HT1080 (cell line): ENCODE measurements around the gene TRPM3. TPM values are rescaled to one million over a fixed set of nuclear protein-coding genes. Genes with fewer than 3 reads are reported as not detected.

ENCODE experiments used
- DNase-seq: peaks from one replicate; pipeline ENCODE4 v3.0.0-alpha.2; 2015; ENCODE audit warnings: low read depth
- polyA plus RNA-seq, 2 experiments: library from polyadenylated mRNA; depleted of rRNA; stranded (reverse); fragments of >200 nt; gene quantifications; 2 replicates each; pipeline ENCODE4 v1.2.3, GENCODE V29; 2015
- total RNA-seq: library from RNA; depleted of rRNA; stranded (reverse); fragments of >200 nt; shearing (Covaris generic); gene quantifications from 2 replicates; pipeline ENCODE4 v1.2.3, GENCODE V29; 2014; rRNA removed

The TRPM3 gene
- total RNA-seq, result 0.27 TPM in 1 of 2 replicates, not detected in the other
- 0.24 TPM in 1 of 2 replicates, not detected in the other for polyA plus RNA-seq (2015; cell fraction: cytosol; rRNA removed)
- polyA plus RNA-seq (2015; cell fraction: nucleus; rRNA removed), result 0.17 TPM in 1 of 2 replicates, not detected in the other

- no peak for DNase-seq
Observed at GRCh38 chr9:71121275-71122021, at the start of gene TRPM3. TSS of gene TRPM3 (minus strand) at chr9:71121621. CDS start at chr9:71121354, 267 bp downstream.

DNA sequence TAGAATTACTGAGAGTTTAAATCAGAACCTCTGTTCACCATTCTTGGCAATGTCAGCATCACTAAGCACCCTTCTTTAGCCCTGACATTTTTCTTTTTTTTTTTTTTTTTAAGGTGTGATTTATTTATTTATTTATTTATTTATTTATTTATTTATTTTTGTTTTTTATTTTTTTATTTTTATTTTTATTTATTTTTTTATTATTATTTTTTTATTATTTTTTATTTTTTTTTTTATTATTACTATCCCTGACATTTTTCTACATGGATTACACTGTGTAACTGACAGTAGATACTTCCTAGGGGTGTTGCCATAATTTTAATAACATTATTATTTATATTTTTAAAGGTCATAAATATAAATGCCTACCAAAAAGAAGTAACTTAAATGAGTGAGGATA, 47.0 kb upstream of the TRPM3 start:
- DNase-seq, result no peak

- DNase-seq, result no peak
Observed at GRCh38 chr9:71162126-71162525, 40.7 kb upstream of the TRPM3 start.

DNA sequence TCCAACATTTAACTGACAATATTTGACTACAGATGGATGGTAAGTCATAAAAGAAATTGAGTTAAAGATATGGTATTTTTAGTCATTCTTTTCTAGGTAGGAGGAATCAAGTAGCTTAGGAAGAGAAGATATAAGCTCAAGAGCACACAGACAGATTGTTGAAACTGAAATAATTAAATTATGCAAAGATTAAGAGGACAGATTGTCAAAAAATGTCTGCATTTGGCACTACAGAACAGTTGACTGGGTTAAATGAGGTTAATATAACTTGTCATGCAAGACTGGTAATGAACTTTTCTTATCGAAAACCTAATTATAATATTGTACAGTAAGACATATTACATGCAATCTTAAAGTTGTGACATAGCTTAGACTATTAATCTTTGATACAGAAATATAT, 36.3 kb upstream of the TRPM3 start:
- no peak for DNase-seq

DNA sequence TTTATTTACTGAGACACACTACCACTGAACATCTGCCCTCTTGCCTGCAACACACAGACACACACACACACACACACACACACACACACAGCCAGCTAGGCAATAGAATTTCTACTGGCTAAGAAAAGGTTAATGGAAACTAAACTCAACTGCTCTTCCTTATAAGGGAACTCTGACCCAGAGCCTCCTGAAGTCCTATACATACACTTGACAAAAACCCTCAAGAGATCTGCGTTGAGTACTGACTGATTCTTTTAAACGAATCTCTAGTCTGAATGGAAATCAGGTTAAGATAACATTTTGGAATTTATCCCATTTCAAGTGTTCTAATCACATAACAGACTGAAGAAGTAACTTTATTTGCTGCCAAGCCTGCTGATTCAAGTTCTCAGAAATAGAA, 25.9 kb upstream of the TRPM3 start:
- no peak for DNase-seq

DNA sequence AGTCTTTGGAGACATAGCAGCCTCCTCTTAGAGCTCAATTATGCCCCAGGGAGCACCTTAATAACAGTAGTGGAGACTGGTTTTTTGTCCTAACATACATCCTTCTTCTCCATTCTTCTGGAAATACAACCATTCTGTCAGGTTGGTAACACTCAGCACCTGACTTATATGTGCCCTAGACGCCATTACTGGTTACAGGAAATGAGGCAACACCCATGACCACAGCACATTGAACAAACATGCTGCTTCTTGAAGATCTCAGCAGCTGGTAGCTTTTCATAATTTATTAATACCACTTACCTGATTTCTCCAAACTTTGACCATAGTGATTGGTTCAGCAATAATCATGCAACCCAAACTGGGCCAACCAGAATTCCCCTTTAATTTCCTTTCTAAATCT, 25.1 kb upstream of the TRPM3 start:
- no peak for DNase-seq

GRCh38 chr9:71145179-71145578, 23.8 kb upstream of the TRPM3 start:
- peak; percentile 5 for DNase-seq

DNA sequence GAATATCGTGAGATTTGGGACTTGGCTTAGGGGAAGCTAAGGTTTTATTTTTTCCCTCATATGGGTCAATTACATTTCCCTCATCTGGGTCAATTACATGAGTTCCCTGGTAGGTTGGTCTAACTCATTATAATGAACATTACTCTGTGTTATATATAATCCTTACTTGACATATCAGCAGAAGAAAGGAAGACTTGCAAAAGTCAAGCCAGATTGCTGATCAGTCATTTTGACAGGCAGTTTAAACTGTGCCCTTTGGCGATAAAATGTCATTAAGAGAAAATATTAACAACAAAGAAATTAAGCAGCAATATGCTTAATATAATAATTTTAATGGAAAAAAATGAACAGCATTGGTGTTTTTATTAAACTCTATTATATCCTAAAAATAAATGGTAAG, 23.1 kb upstream of the TRPM3 start:
- DNase-seq, result no peak

DNA sequence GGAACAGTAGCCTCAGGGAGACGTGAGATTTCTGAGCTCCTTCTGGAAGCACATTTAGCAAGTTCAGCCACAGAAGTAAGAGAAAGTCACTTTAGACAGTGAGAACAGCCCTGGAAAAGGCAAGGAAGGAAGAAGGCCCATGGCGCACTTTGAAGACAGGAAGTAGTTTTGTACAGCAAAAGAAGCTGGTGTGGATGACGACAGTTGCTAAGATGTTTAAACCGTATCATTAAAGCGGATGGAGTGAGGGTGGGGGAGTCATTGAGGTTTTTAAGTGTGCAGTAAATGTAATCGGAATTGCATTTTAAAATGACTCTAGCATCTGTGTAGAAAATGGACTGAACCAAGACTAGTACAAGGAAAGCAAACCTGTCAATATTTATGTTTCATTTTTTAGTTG, 15.3 kb upstream of the TRPM3 start:
- DNase-seq, result no peak

- no peak for DNase-seq
Observed at GRCh38 chr9:71131145-71131544, 9.7 kb upstream of the TRPM3 start.

DNA sequence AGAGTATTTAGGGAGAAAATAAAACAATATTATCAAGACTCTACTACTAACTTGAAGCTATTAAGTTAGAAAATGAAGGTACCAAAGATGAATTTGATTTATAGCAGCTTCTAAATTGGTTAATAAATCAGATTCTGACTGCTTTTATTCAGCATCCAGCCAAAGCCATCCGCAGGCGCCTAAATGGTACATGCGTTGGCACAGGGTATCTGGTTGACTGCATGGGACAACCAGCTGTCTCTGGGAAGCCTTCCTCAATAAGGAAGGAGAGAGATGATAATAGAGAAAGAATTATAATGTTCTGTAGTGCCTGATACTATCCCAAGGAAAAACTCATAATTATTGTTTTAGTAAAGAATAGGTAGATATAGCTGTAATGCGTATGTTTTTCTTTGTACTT, 9.1 kb upstream of the TRPM3 start:
- no peak for DNase-seq

DNA sequence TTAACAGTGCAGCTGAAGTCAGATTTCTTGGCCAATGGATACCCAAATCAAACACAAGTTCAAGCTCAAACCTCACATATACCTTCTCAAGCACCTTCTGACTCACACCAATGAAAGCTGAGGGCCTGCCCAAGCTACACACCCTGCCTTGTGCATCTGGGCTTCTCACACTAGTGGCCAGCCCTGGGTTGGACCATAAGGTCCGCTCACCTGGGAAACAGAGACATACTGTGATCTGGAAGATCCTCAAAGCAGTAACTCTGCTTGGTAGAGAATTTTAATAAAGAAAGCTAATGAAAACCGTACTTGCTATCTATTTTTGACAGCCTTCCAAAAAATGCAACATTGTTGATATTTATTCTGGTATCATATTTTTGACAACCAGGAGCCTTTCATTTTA, 7.4 kb upstream of the TRPM3 start:
- no peak for DNase-seq

DNA sequence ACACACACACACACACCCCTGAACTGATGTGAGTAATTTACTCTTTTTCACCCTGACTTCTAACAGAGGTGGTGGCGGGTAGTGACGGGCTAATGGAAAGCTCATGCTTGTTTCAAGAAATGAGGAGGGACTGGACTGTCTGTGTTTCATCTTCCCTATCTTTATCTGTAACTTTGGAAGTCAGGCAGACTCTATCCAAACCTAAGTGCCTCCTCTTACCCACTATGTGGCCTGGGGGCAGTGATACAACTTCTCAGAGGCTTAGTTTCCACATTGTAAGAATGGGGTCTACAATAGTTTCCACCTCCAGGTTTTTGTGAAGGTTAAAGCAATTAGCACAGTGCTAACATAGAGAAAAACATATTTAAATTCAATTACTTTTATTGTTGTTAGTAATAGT, 5.9 kb upstream of the TRPM3 start:
- DNase-seq, result no peak

- no peak for DNase-seq
Observed at GRCh38 chr9:71122421-71122820, 1.0 kb upstream of the TRPM3 start.

DNA sequence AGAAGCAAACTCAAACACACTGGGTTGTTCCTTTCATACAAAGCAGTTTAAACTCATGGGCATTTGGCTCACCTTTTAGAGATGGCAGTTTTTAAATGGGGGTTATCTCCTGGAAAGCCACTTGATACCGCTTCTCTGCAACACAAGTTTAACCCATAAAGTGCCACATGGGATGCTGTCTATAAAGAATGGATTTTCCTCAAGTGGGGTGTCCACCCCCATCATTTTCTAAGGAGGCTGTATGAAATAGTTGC, 528 bp upstream of the TRPM3 start:
- no peak for DNase-seq

- no peak for DNase-seq
Observed at GRCh38 chr9:71120501-71121247, 747 bp downstream of the TRPM3 start.

DNA sequence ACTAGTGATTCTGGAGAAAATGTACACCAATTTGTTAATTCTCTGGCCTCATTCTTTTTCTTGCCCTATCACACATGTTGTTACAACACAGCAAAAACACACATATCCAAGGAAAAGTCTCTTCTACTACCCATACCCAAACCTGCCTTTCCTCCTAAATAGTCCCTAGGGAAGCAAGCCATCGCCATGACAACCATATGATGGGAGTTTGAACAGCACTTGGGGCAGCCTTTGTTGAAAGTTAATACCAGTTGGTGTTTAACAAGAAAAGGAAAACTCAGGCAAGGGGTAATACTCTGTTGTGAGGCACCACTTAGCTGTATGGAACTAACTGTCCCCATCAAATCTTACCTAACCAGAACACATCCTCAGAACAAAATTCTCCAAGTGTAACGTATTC, 1.7 kb downstream of the TRPM3 start:
- no peak for DNase-seq

- no peak for DNase-seq
Observed at GRCh38 chr9:71118324-71118723, 3.1 kb downstream of the TRPM3 start.

DNA sequence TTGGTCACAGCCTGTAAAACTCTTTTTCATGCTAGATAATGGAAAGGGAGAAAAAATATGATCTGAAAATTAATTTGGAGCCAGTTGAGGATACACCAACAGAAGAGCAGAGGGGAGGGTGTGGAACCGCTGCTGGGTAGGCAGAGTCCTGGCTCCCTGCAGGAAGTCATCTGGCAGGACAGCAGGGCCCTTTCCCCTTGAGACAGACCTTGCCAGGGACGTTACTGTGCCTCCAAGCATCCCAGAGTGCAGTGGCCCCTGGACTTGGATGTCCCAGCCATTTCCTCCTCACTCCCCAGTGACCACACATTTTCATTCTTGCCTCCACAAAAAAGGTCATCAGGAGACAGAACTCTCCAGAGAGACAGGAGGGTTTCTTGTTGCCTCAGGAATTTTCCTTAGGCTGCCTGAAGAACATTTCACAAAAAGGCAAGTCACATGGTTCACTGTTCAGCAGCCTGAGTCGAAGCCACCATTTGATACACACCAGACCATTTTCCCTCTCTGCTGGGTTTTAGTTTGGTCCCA, 5.9 kb downstream of the TRPM3 start:
- DNase-seq, result no peak

DNA sequence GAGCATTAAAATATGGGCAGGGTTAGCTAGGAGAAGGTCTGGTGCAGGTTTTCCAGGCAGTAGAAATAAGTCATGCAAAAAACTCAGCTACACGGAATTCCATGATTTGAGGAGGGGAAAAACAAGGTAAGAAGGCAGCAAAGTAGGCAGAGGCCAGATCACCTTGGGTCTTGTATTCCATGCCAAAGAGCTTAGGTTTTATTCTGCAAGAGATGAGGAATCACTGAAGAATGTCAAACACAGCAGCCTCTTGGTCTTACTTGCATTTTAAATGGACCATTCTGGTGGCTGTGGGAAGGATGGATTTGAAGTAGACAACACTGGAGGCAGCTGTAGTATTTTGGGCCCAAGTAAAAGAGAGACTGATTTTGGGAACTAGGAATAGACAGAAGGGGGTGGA, 8.6 kb downstream of the TRPM3 start:
- no peak for DNase-seq

- no peak for DNase-seq
Observed at GRCh38 chr9:71108937-71109336, 12.5 kb downstream of the TRPM3 start.

GRCh38 chr9:71106992-71107391, 14.4 kb downstream of the TRPM3 start:
- no peak for DNase-seq

DNA sequence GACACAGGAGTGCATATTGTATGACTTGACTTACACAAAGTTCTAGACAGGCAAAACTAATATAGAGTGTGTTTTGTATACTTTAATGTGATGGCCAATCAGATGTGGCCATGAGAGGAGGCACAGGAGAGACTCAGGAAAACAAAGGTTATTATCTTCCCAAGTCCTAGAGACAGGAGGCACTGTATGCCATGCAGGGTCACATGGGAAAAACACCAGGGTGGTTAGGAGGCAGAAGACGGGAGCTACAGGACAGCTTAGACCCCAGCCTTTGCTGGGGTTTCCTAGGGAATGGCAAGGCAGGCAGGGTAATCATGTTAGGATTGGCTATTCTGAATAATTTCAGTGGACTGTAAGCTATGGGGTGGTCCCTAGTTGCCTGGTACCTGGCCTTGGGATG, 16.2 kb downstream of the TRPM3 start:
- DNase-seq, result no peak
